ENCODE results near the gene IL2RA. TPM values are rescaled to one million over a fixed set of nuclear protein-coding genes. Genes with fewer than 3 reads are reported as not detected.

Gene IL2RA
- total and polyA plus RNA-seq, 9 donors, result 0.07 to 5.2 (median 0.90) TPM; not detected in 2

DNA sequence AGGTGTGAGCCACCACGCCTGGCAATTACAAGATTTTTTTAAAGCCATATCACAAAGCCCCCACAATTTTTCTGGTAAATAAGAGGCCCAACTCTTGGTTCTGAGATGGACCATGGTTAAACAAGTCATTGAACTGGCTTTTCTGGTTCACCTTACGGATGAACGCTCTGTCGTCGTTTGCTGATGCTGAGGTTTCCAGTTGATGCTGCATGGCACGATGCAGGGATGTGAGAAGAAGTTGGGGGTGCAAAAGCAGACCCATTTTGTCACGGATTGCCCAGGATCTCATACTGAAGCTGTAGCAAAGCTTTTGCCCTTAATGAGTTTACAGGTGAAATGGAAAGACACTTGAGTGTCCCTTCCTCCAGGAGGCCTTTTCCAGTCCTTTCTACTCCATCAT is 2.0 kb upstream of the IL2RA start:
- no peaks in the 10 kb centered on the region for H3K36me3 ChIP-seq
- TF ChIP-seq, protein P1, sequence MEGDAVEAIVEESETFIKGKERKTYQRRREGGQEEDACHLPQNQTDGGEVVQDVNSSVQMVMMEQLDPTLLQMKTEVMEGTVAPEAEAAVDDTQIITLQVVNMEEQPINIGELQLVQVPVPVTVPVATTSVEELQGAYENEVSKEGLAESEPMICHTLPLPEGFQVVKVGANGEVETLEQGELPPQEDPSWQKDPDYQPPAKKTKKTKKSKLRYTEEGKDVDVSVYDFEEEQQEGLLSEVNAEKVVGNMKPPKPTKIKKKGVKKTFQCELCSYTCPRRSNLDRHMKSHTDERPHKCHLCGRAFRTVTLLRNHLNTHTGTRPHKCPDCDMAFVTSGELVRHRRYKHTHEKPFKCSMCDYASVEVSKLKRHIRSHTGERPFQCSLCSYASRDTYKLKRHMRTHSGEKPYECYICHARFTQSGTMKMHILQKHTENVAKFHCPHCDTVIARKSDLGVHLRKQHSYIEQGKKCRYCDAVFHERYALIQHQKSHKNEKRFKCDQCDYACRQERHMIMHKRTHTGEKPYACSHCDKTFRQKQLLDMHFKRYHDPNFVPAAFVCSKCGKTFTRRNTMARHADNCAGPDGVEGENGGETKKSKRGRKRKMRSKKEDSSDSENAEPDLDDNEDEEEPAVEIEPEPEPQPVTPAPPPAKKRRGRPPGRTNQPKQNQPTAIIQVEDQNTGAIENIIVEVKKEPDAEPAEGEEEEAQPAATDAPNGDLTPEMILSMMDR (IDR thresholded peaks at IDR 0.05), result no peak
- TF ChIP-seq POLR2A (IDR thresholded peaks at IDR 0.05) (no peak), EP300 (IDR thresholded peaks at IDR 0.05) (no peak)
- 93 to 96% (median 94%) methylated on average over 7 of the region's 7 CpGs for WGBS, 3 donors
- DNase-seq, result peak in 1 of 5 donors; percentile 2
- no peak overlapping the region for H3K4me3 ChIP-seq
- intact Hi-C loops (cut with DNase I), result no loop called here
- H3K27ac ChIP-seq, result no peak overlapping the region
- H3K27me3 ChIP-seq, result no peaks in the 10 kb centered on the region
- no peaks in the 10 kb centered on the region for H3K9me3 ChIP-seq
- H3K4me1 ChIP-seq (ENCODE audit: insufficient read depth), result no peaks in the 10 kb centered on the region

DNA sequence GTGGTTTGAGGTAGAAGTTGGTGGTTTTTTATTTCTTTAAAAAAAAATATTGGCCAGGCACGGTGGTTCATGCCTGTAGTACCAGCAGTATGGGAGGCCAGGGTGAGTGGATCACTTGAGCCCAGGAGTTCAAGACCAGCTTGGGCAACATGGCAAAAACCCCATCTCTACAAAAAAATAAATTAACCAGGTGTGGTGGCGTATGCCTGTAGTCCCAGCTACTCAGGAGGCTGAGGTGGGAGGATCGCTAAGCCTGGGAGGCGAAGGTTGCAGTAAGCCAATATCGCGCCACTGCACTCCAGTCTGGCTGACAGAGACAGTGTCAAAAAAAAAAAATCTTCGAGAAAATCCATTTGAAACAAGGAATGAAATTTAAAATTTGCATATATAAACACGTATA is 1.1 kb downstream of the IL2RA start:
- H3K27me3 ChIP-seq, result no peaks in the 10 kb centered on the region
- intact Hi-C loops (cut with DNase I), result no loop called here
- H3K27ac ChIP-seq, result no peak overlapping the region
- no peaks in the 10 kb centered on the region for H3K4me1 ChIP-seq (ENCODE audit: insufficient read depth)
- 87 to 91% (median 90%) methylated on average over 8 of the region's 8 CpGs for WGBS, 3 donors
- no peaks in the 10 kb centered on the region for H3K36me3 ChIP-seq
- TF ChIP-seq EP300 (IDR thresholded peaks at IDR 0.05) (no peak), POLR2A (IDR thresholded peaks at IDR 0.05) (no peak)
- TF ChIP-seq, protein P1 (IDR thresholded peaks at IDR 0.05), result no peak
- H3K4me3 ChIP-seq, result no peak overlapping the region
- DNase-seq, result peak in 1 of 5 donors; percentile 4
- no peaks in the 10 kb centered on the region for H3K9me3 ChIP-seq

DNA sequence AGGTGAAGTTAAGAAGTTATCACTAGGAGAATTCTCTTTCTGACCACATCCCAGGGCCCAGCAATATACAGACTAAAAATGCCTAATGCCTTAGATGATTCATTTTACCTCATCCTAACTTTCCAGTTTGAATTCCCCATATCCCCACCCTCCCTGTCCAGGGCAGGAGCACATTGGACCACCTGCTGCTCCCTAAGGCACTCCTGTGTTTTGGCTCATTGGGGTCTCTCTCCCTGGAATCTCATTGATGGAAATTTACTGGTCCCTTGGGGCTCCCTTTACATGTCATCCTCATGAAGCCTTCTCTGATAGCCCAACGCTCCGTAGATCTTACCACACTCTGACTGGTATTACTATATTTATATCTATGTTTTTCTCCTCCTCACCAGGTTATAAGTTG is 2.7 kb downstream of the IL2RA start:
- H3K4me3 ChIP-seq, result no peak overlapping the region
- TF ChIP-seq, protein P1 (IDR thresholded peaks at IDR 0.05), result no peak
- TF ChIP-seq POLR2A (IDR thresholded peaks at IDR 0.05), result no peak
- no peak for TF ChIP-seq EP300 (IDR thresholded peaks at IDR 0.05)
- WGBS, 3 donors, result 81 to 86% (median 85%) methylated on average over 2 of the region's 2 CpGs
- no peaks in the 10 kb centered on the region for H3K36me3 ChIP-seq
- H3K9me3 ChIP-seq, result no peaks in the 10 kb centered on the region
- no peaks in the 10 kb centered on the region for H3K27me3 ChIP-seq
- peak in 1 of 5 donors; percentile 5 for DNase-seq
- intact Hi-C loops (cut with DNase I), result no loop called here
- H3K27ac ChIP-seq, result no peak overlapping the region
- H3K4me1 ChIP-seq (ENCODE audit: insufficient read depth), result no peaks in the 10 kb centered on the region

DNA sequence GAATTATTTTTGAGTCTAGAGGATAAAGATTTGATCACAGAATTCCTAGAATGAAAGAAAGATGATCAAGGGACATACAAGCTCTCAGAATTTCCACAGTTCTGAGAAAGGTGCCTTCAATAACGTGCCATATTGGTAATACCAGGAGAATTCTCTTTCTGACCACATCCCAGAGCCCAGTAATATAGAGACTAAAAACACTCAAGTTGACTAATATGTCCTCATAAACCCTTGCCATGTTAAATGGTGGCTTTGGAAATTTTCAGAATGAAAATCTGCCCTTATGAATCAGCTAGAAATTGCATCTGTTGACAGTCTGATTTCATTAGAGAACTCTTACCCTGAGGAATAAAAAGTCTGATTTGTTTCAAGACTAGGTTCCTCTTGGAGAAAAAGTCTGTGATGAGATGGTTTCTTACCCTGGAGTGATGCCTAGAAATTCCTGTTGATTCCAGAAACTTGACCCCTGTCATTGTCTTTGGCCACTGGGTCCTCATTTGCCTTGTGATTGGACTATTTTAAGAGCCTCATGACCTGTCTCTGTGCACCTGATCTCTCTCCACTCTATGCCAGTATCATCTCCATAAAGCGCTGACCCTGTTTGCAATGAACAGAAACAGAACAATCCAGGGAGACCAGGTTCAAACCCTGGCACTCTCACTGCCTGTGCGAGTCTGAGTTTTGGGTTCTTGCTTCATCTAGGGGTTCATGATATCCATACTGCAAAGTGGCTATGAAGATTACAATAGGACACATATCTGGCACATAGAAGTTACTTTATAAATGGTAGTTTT is 3.3 kb downstream of the IL2RA start:
- H3K4me3 ChIP-seq, result no peak overlapping the region
- WGBS, 3 donors, result 90 to 92% (median 91%) methylated on average over 3 of the region's 3 CpGs
- no peak overlapping the region for H3K27ac ChIP-seq
- H3K36me3 ChIP-seq, result no peaks in the 10 kb centered on the region
- TF ChIP-seq EP300 (IDR thresholded peaks at IDR 0.05), result no peak
- TF ChIP-seq, protein P1 (IDR thresholded peaks at IDR 0.05), result no peak
- TF ChIP-seq POLR2A (IDR thresholded peaks at IDR 0.05), result no peak
- no peaks in the 10 kb centered on the region for H3K9me3 ChIP-seq
- peak in 1 of 5 donors; percentile 2 for DNase-seq
- intact Hi-C loops (cut with DNase I), result no loop called here
- H3K4me1 ChIP-seq (ENCODE audit: insufficient read depth), result no peaks in the 10 kb centered on the region
- H3K27me3 ChIP-seq, result no peaks in the 10 kb centered on the region
